Esophagus muscularis mucosa (tissue), 3 donors: ENCODE results near the gene RCE1.

Experiments
- CTCF ChIP-seq, 3 experiments: fragments of 200-600 bp in 2 of 3; fragments of 450-650 bp in 1 of 3; sonication (generic) in 2 of 3; IDR thresholded peaks; one replicate each; pipeline ENCODE4 v1.5.1; 2017 to 2019; ENCODE audit warnings: antibody characterized with exemption in 3 of 3, mild to moderate bottlenecking in 2 of 3, moderate library complexity in 1 of 3
- POLR2A ChIP-seq: fragments of 450-650 bp; IDR thresholded peaks from one replicate; pipeline ENCODE4 v1.6.1; 2017; ENCODE audit warnings: antibody characterized with exemption, moderate library complexity, mild to moderate bottlenecking, low read depth

GRCh38 chr11:66849501-66850234 is 6.4 kb downstream of the RCE1 start:
- no peak for TF ChIP-seq POLR2A
- no peak for TF ChIP-seq CTCF (IDR thresholded peaks at IDR 0.05)
